Glutamatergic neuron (in vitro differentiated cells): ENCODE measurements around the gene TP53BP1. TPM values are rescaled to one million over a fixed set of nuclear protein-coding genes. Genes with fewer than 3 reads are reported as not detected.
"Not testable (repeated sequence)": the region's sequence is repeated elsewhere in the genome, so short reads cannot be mapped to it uniquely, and the experiment has no call there.

Source experiments
- DNase-seq: peaks from one replicate; pipeline ENCODE4 v3.0.0; 2022
- H3K27ac Mint-ChIP-seq: one replicate; pipeline ENCODE4 v1.8.0; 2020; ENCODE audit warnings: mild to moderate bottlenecking, mixed read lengths, inconsistent platforms; ENCODE audit not compliant: unreplicated experiment
- H3K27me3 Mint-ChIP-seq: one replicate; pipeline ENCODE4 v1.8.0; 2020; ENCODE audit warnings: mild to moderate bottlenecking, moderate library complexity, mixed read lengths, inconsistent platforms; ENCODE audit not compliant: unreplicated experiment
- H3K36me3 Mint-ChIP-seq: one replicate; pipeline ENCODE4 v1.8.0; 2020; ENCODE audit warnings: mild to moderate bottlenecking, mixed read lengths, inconsistent platforms; ENCODE audit not compliant: unreplicated experiment
- H3K4me1 Mint-ChIP-seq: one replicate; pipeline ENCODE4 v1.8.0; 2020; ENCODE audit warnings: mild to moderate bottlenecking, low read depth, mixed read lengths, inconsistent platforms; ENCODE audit not compliant: unreplicated experiment
- H3K4me3 Mint-ChIP-seq: one replicate; pipeline ENCODE4 v1.8.0; 2020; ENCODE audit warnings: mild to moderate bottlenecking, mixed read lengths, inconsistent platforms; ENCODE audit not compliant: unreplicated experiment
- H3K9me3 Mint-ChIP-seq: one replicate; pipeline ENCODE4 v1.8.0; 2020; ENCODE audit warnings: mild to moderate bottlenecking, moderate library complexity, mixed read lengths, inconsistent platforms; ENCODE audit not compliant: unreplicated experiment
- long read RNA-seq: library from polyadenylated mRNA; unstranded; transcript quantifications from one replicate; pipeline ENCODE4 v2.0.0, GENCODE V29; 2020; ENCODE audit not compliant: unreplicated experiment
- total RNA-seq: library from RNA; stranded (reverse); fragmentation: NEBNext Ultra II Directional; extraction: Animal tissue kit (Norgen Biotek cat#: 25700); gene quantifications from one replicate; pipeline ENCODE4 v1.2.1, GENCODE V29; 2021; ENCODE audit not compliant: unreplicated experiment
- TF ChIP-seq, protein P1 (sequence below): fragments of 200-600 bp; sonication (generic); IDR thresholded peaks from one replicate; pipeline ENCODE4 v1.5.0; 2021; ENCODE audit not compliant: partially characterized antibody, unreplicated experiment

TP53BP1 gene, protein sequence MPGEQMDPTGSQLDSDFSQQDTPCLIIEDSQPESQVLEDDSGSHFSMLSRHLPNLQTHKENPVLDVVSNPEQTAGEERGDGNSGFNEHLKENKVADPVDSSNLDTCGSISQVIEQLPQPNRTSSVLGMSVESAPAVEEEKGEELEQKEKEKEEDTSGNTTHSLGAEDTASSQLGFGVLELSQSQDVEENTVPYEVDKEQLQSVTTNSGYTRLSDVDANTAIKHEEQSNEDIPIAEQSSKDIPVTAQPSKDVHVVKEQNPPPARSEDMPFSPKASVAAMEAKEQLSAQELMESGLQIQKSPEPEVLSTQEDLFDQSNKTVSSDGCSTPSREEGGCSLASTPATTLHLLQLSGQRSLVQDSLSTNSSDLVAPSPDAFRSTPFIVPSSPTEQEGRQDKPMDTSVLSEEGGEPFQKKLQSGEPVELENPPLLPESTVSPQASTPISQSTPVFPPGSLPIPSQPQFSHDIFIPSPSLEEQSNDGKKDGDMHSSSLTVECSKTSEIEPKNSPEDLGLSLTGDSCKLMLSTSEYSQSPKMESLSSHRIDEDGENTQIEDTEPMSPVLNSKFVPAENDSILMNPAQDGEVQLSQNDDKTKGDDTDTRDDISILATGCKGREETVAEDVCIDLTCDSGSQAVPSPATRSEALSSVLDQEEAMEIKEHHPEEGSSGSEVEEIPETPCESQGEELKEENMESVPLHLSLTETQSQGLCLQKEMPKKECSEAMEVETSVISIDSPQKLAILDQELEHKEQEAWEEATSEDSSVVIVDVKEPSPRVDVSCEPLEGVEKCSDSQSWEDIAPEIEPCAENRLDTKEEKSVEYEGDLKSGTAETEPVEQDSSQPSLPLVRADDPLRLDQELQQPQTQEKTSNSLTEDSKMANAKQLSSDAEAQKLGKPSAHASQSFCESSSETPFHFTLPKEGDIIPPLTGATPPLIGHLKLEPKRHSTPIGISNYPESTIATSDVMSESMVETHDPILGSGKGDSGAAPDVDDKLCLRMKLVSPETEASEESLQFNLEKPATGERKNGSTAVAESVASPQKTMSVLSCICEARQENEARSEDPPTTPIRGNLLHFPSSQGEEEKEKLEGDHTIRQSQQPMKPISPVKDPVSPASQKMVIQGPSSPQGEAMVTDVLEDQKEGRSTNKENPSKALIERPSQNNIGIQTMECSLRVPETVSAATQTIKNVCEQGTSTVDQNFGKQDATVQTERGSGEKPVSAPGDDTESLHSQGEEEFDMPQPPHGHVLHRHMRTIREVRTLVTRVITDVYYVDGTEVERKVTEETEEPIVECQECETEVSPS (N-terminal part only)
- total RNA-seq = 142 TPM
- long read RNA-seq, partial matches to known transcripts = 13 of 19 reads
- long read RNA-seq, other reads (novel, unspliced or antisense) = 6 of 19 reads

DNA sequence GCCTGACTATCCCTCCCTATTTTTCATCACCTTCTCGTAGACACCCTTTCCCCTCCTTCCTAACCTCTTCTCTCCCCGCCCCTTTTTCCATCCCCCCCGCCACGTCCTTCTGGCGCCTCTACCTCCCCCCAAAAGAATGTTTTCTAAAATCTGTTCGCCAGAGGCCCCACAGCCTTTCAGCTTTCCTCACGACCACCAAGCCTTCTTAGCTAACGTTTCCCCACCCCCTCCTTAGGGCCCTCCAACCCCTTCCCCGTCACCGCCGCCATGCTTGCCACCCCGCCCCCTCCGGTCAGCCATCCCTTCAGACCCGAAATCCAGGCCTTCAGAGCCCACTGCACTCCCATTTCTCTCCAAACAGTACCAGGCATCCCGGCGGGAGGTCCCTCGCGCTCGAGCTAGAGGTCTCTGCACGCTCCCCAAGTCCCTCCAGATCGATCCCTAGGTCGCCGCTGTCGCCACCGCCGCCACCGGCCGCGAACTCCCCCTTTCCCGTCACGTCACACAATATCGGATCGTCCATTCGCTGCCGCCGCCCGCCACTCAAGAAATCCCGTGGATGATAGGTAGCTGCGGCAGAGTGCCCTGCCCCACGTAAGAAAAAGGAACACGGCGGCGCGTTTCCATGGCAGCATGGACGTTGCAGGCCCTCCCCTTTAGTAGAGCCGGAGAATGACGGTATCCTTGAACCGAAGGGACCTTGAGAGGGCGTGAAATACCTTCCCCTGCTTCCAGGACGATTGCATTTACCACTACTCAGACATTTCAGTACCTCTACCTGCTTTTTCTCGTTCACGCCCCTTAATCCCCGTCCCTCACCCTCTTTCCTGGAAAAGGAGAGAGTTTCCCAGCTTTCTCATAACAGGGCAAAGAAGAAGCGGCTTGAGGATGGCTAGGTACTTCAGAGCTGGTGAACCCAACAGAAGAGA is at the start of gene TP53BP1:
TSS of gene TP53BP1 (minus strand) at position 484 of the 929 bp plus-strand sequence. CDS start at position 371, 113 bp downstream.
- Mint-ChIP-seq H3K4me1 (peaks cover 24% of the 10 kb centered on the region), H3K27ac (peak within 1 kb of the TSS; percentile 99), H3K36me3 (no peaks in the 10 kb centered on the region), H3K27me3 (peaks cover 13% of the 10 kb centered on the region), H3K9me3 (peaks cover 3% of the 10 kb centered on the region), H3K4me3 (peak within 1 kb of the TSS; percentile 90)
- peak; percentile 95 for DNase-seq
- TF ChIP-seq, protein P1, sequence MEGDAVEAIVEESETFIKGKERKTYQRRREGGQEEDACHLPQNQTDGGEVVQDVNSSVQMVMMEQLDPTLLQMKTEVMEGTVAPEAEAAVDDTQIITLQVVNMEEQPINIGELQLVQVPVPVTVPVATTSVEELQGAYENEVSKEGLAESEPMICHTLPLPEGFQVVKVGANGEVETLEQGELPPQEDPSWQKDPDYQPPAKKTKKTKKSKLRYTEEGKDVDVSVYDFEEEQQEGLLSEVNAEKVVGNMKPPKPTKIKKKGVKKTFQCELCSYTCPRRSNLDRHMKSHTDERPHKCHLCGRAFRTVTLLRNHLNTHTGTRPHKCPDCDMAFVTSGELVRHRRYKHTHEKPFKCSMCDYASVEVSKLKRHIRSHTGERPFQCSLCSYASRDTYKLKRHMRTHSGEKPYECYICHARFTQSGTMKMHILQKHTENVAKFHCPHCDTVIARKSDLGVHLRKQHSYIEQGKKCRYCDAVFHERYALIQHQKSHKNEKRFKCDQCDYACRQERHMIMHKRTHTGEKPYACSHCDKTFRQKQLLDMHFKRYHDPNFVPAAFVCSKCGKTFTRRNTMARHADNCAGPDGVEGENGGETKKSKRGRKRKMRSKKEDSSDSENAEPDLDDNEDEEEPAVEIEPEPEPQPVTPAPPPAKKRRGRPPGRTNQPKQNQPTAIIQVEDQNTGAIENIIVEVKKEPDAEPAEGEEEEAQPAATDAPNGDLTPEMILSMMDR = no peak

DNA sequence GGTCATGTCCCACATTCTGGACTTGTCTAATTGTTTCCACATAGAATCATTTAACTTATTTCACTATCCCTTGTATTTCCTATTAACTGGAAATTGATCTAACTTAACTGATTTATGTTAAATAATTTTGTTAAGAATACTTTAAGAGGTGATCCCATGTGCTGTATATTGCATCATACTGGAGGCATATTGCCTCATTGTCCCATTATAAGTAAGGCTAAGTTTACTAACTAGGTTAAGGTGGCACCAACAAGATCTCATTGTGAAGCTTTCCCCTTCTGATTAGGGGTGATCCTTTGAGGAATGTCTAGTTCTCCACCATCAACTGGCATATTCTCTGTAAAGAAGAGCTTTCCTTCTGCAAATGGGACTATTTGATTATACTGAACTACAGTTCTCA is 48.8 kb upstream of the TP53BP1 start:
- Mint-ChIP-seq H3K4me1 (no peaks in the 10 kb centered on the region), H3K27ac (no peak overlapping the region), H3K36me3 (peaks cover under 1% of the 10 kb centered on the region), H3K27me3 (no peaks in the 10 kb centered on the region), H3K9me3 (no peaks in the 10 kb centered on the region), H3K4me3 (no peak overlapping the region)
- TF ChIP-seq, protein P1 = no peak
- no peak for DNase-seq

DNA sequence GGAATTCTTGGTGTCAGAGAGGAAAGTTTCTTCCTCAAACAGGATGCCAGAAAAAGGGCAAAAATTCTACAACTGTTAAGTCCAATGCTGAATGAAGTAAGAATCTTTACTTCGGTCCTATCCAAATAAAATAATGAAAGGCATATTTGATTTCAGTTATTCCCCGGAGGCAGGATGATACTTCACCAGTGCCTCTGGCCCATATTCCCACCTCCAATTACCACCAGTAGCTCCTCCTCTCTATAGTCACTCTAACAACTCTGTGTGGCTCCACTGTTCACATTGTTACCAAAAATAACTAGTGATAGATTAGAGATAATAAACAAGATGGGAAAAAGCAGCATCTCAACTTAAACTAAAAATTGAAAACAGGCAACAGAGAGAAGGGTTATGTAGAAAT is 45.1 kb upstream of the TP53BP1 start:
- peaks cover 2% of the 10 kb centered on the region for H3K9me3 Mint-ChIP-seq
- H3K27ac Mint-ChIP-seq = no peak overlapping the region
- peaks cover 6% of the 10 kb centered on the region for H3K36me3 Mint-ChIP-seq
- no peak overlapping the region for H3K4me3 Mint-ChIP-seq
- TF ChIP-seq, protein P1 = no peak
- H3K27me3 Mint-ChIP-seq = peaks cover 1% of the 10 kb centered on the region
- H3K4me1 Mint-ChIP-seq = peaks cover 11% of the 10 kb centered on the region
- no peak for DNase-seq

DNA sequence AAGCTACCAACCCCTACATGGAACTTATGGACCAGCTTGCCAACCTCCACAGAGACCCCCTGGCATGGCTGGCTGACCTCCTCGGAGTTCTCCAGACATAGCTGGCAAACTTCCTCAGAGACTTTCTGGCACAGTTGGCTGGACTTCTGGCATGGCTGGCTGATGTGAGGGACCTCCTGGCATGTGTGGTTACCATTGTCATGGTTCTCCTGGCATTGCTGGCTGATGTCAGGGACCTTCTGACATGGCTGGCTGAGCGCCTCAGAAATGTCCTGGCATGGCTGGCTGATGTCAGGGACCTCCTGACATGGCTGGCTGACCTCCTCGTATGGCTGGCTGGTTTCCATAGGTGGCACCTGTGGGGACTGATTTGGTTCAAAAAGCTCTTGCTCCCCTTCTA is 41.9 kb upstream of the TP53BP1 start:
- Mint-ChIP-seq H3K36me3 (peaks cover 6% of the 10 kb centered on the region), H3K4me3 (no peak overlapping the region)
- DNase-seq = no peak

DNA sequence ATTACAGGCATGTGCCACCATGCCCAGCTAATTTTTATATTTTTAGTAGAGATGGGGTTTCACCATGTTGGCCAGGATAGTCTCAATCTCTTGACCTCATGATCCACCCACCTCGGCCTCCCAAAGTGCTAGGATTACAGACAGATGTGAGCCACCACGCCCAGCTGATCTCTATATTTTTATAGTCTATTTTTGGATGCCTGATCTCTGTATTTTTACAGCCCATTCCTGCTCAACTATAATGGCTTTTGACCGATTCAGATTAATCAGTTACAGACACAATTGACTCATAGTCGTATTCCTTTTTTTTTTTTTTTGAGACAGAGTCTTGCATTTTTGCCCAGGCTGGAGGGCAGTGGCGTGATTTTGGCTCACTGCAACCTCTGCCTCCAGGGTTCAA is 39.9 kb upstream of the TP53BP1 start:
- H3K27ac Mint-ChIP-seq = not testable (repeated sequence)

More for the DNA sequence above, 41.9 kb upstream of the TP53BP1 start:
- Mint-ChIP-seq H3K27ac (no peak overlapping the region), H3K4me1 (peaks cover 15% of the 10 kb centered on the region), H3K27me3 (peaks cover 6% of the 10 kb centered on the region), H3K9me3 (peaks cover 7% of the 10 kb centered on the region)
- TF ChIP-seq, protein P1 = no peak

More for the DNA sequence above, 39.9 kb upstream of the TP53BP1 start:
- not testable (repeated sequence) for H3K4me3 Mint-ChIP-seq, H3K27me3 Mint-ChIP-seq, H3K36me3 Mint-ChIP-seq, DNase-seq
- Mint-ChIP-seq H3K9me3 (peaks cover 14% of the 10 kb centered on the region), H3K4me1 (peaks cover 20% of the 10 kb centered on the region)
